Fibroblast of skin of left biceps (primary cell): ENCODE measurements around the gene ALK.
A peak's percentile ranks its signal among the peaks of the same experiment; 100 is the strongest.

Experiments
- DNase-seq, 2 experiments: peaks; one replicate each; pipeline ENCODE4 v3.0.0-alpha.2; 2013; ENCODE audit warnings: low read depth in 2 of 2

ALK gene

GRCh38 chr2:29655391-29656086, 265.8 kb downstream of the ALK start:
- no peak for DNase-seq

- no peak for DNase-seq
Observed at GRCh38 chr2:29650631-29651097, 270.7 kb downstream of the ALK start.

- DNase-seq = no peak
Observed at GRCh38 chr2:29644949-29645348, 276.4 kb downstream of the ALK start.

GRCh38 chr2:29643196-29643595, 278.2 kb downstream of the ALK start:
- no peak for DNase-seq

GRCh38 chr2:29640360-29640759, 281.0 kb downstream of the ALK start:
- DNase-seq = no peak

- DNase-seq = no peak
Observed at GRCh38 chr2:29638641-29639040, 282.7 kb downstream of the ALK start.

- no peak for DNase-seq
Observed at GRCh38 chr2:29634916-29635315, 286.5 kb downstream of the ALK start.

GRCh38 chr2:29632018-29632417, 289.4 kb downstream of the ALK start:
- no peak for DNase-seq

- no peak for DNase-seq
Observed at GRCh38 chr2:29629495-29629894, 291.9 kb downstream of the ALK start.

GRCh38 chr2:29628862-29629261, 292.5 kb downstream of the ALK start:
- no peak for DNase-seq

GRCh38 chr2:29628108-29628745, 293.2 kb downstream of the ALK start:
- DNase-seq = peak; percentile 51 to 66

GRCh38 chr2:29627279-29627711, 294.1 kb downstream of the ALK start:
- peak; percentile 90 to 92 for DNase-seq

- DNase-seq = no peak
Observed at GRCh38 chr2:29620890-29621289, 300.5 kb downstream of the ALK start.

- no peak for DNase-seq
Observed at GRCh38 chr2:29619689-29620088, 301.7 kb downstream of the ALK start.

- no peak for DNase-seq
Observed at GRCh38 chr2:29618024-29618423, 303.4 kb downstream of the ALK start.

- DNase-seq = no peak
Observed at GRCh38 chr2:29617351-29617750, 304.0 kb downstream of the ALK start.

- DNase-seq = no peak
Observed at GRCh38 chr2:29616569-29616968, 304.8 kb downstream of the ALK start.

- no peak for DNase-seq
Observed at GRCh38 chr2:29615841-29616240, 305.5 kb downstream of the ALK start.

GRCh38 chr2:29615183-29615582, 306.2 kb downstream of the ALK start:
- no peak for DNase-seq

- no peak for DNase-seq
Observed at GRCh38 chr2:29614295-29614830, 307.0 kb downstream of the ALK start.

GRCh38 chr2:29613792-29614266, 307.6 kb downstream of the ALK start:
- DNase-seq = no peak

- no peak for DNase-seq
Observed at GRCh38 chr2:29613067-29613466, 308.3 kb downstream of the ALK start.

- no peak for DNase-seq
Observed at GRCh38 chr2:29612568-29612967, 308.8 kb downstream of the ALK start.
